HG03469 (cell line): ENCODE results near the gene POTEF.
"Not testable (repeated sequence)": the region's sequence is repeated elsewhere in the genome, so short reads cannot be mapped to it uniquely, and the experiment has no call there.

ENCODE experiments used
- ATAC-seq: cut with Tn5 transposase; IDR thresholded peaks from one replicate; pipeline ENCODE4 v1.9.1; 2021; ENCODE audit warnings: mild to moderate bottlenecking, moderate library complexity, moderate number of reproducible peaks; ENCODE audit not compliant: unreplicated experiment

Gene POTEF

GRCh38 chr2:130135692-130136541, 6.9 kb upstream of the POTEF start:
- ATAC-seq: no peak

GRCh38 chr2:130128464-130128863, 558 bp downstream of the POTEF start:
- ATAC-seq: not testable (repeated sequence)

- ATAC-seq: not testable (repeated sequence)
Observed at GRCh38 chr2:130127726-130128125, 1.3 kb downstream of the POTEF start.

- ATAC-seq: not testable (repeated sequence)
Observed at GRCh38 chr2:130120924-130121323, 8.1 kb downstream of the POTEF start.

- not testable (repeated sequence) for ATAC-seq
Observed at GRCh38 chr2:130102597-130103363, 26.2 kb downstream of the POTEF start.

GRCh38 chr2:130062645-130063044, 66.4 kb downstream of the POTEF start:
- ATAC-seq: not testable (repeated sequence)

GRCh38 chr2:130059982-130060381, 69.0 kb downstream of the POTEF start:
- not testable (repeated sequence) for ATAC-seq

GRCh38 chr2:130056336-130056735, 72.7 kb downstream of the POTEF start:
- ATAC-seq: not testable (repeated sequence)

- not testable (repeated sequence) for ATAC-seq
Observed at GRCh38 chr2:130053217-130053911, 75.7 kb downstream of the POTEF start.

GRCh38 chr2:130052376-130052775, 76.6 kb downstream of the POTEF start:
- not testable (repeated sequence) for ATAC-seq

GRCh38 chr2:130048422-130048821, 80.6 kb downstream of the POTEF start:
- ATAC-seq: not testable (repeated sequence)

GRCh38 chr2:130038265-130038603, 90.8 kb downstream of the POTEF start:
- ATAC-seq: not testable (repeated sequence)

- not testable (repeated sequence) for ATAC-seq
Observed at GRCh38 chr2:130025931-130026330, 103.1 kb downstream of the POTEF start.
